GM12878 (cell line): Measurements from ENCODE around the gene KRTAP10-11. TPM values are rescaled to one million over a fixed set of nuclear protein-coding genes. Genes with fewer than 3 reads are reported as not detected.

Source experiments
- ATAC-seq: fragments of 200-7000 bp; cut with Tn5 transposase; 3 replicates; pipeline ENCODE4 v1.9.1; 2020; ENCODE audit warnings: mild to moderate bottlenecking, moderate library complexity
- BruUV-seq: library from RNA; stranded (reverse); fragments of 400-500 nt; replicated peaks from 2 replicates; lab custom pipeline; 2021; lab: Mats Ljungman, UMichigan
- CTCF ChIA-PET: fragments of 300-600 bp; sonication (Branson Sonifier 250); formaldehyde crosslinking; extraction: SDS; loops from one replicate; lab custom pipeline; 2021; ENCODE audit warnings: inconsistent platforms; lab: Yijun Ruan, JAX
- POLR2A ChIA-PET: fragments of 350-600 bp; formaldehyde crosslinking; extraction: SDS; loops from one replicate; lab custom pipeline; 2021; ENCODE audit warnings: inconsistent platforms; lab: Charles Lee
- RAD21 ChIA-PET: fragments of 300-600 bp; sonication (Branson Sonifier 250); formaldehyde crosslinking; loops from one replicate; lab custom pipeline; 2023; ENCODE audit warnings: antibody characterized with exemption; ENCODE audit not compliant: unreplicated experiment; lab: Charles Lee
- SMC1A ChIA-PET: fragments of 300-600 bp; sonication (Branson Sonifier 250); formaldehyde crosslinking; loops from one replicate; lab custom pipeline; 2023; ENCODE audit not compliant: unreplicated experiment, uncharacterized antibody; lab: Charles Lee
- DNase-seq: peaks from one replicate; pipeline ENCODE4 v3.0.0-alpha.2; 2011; ENCODE audit warnings: low read depth, low spot score
- FAIRE-seq: peaks from 3 replicates; lab custom pipeline; 2011; peaks lifted over from hg19 to GRCh38; lab: Jason Lieb, UNC
- H2AFZ ChIP-seq: 2 replicates; pipeline ENCODE4 v1.6.0; 2011; ENCODE audit warnings: low read depth, low read length, control low read depth; ENCODE audit not compliant: control insufficient read depth
- H3K27ac ChIP-seq: 2 replicates; pipeline ENCODE4 v1.5.1; 2011; ENCODE audit warnings: control low read depth; ENCODE audit not compliant: control insufficient read depth, insufficient read depth
- H3K27me3 ChIP-seq, 2 experiments: replicated peaks in 1 of 2; 2 replicates each; pipeline versions ENCODE4 v1.6.0 to v1.6.1; 2011; ENCODE audit warnings: low read length in 1 of 2; ENCODE audit not compliant: control insufficient read depth in 2 of 2, insufficient read depth in 2 of 2
- H3K36me3 ChIP-seq, 2 experiments: 2 replicates each; pipeline ENCODE4 v1.5.1; 2011; ENCODE audit warnings: low read length in 1 of 2; ENCODE audit not compliant: control insufficient read depth in 2 of 2, insufficient read depth in 2 of 2
- H3K4me1 ChIP-seq: 2 replicates; pipeline ENCODE4 v1.6.1; 2011; ENCODE audit warnings: mild to moderate bottlenecking, low read length, moderate library complexity, mixed read lengths; ENCODE audit not compliant: control insufficient read depth, insufficient read depth
- H3K4me2 ChIP-seq: 2 replicates; pipeline ENCODE4 v1.6.0; 2011; ENCODE audit warnings: control low read depth; ENCODE audit not compliant: control insufficient read depth, insufficient read depth
- H3K4me3 ChIP-seq: fragments of 200-600 bp; sonication (generic); 2 replicates; pipeline ENCODE4 v1.5.1; 2016
- H3K79me2 ChIP-seq: 2 replicates; pipeline ENCODE4 v1.6.0; 2011; ENCODE audit warnings: low read length; ENCODE audit not compliant: control insufficient read depth, insufficient read depth
- H3K9ac ChIP-seq: 2 replicates; pipeline ENCODE4 v1.8.0; 2011; ENCODE audit warnings: low read length, control low read depth, mixed read lengths; ENCODE audit not compliant: control insufficient read depth, insufficient read depth
- H3K9me3 ChIP-seq: replicated peaks from 3 replicates; pipeline ENCODE4 v1.5.1; 2011; ENCODE audit warnings: mild to moderate bottlenecking, low read length; ENCODE audit not compliant: control insufficient read depth, insufficient read depth
- H4K20me1 ChIP-seq: 2 replicates; pipeline ENCODE4 v1.6.0; 2011; ENCODE audit not compliant: control insufficient read depth, insufficient read depth
- IRF5 ChIP-seq: fragments of 450-650 bp; IDR thresholded peaks from 2 replicates; pipeline ENCODE4 v1.6.1; 2017; ENCODE audit warnings: borderline replicate concordance
- NFYA ChIP-seq: IDR thresholded peaks from 2 replicates; pipeline ENCODE4 v1.6.1; 2011; ENCODE audit warnings: low read depth, mild to moderate bottlenecking, low read length, improper control_type of control experiment, borderline replicate concordance
- POLR2AphosphoS2 ChIP-seq: IDR thresholded peaks from 2 replicates; pipeline ENCODE4 v1.6.1; 2011; ENCODE audit warnings: low read depth, mild to moderate bottlenecking, low read length, improper control_type of control experiment, moderate library complexity
- RELA ChIP-seq: fragments of 450-650 bp; IDR thresholded peaks from 2 replicates; pipeline ENCODE4 v1.8.0; 2014; ENCODE audit warnings: borderline replicate concordance; ENCODE audit not compliant: partially characterized antibody
- TCF3 ChIP-seq: IDR thresholded peaks from 2 replicates; pipeline ENCODE4 v1.6.1; 2012; ENCODE audit warnings: low read depth, mild to moderate bottlenecking, low read length, borderline replicate concordance; ENCODE audit not compliant: insufficient read depth
- ZBTB11 ChIP-seq: fragments of 450-650 bp; formaldehyde crosslinking; IDR thresholded peaks from 2 replicates; pipeline ENCODE4 v1.5.0; 2022; ENCODE audit warnings: mild to moderate bottlenecking, missing genetic modification characterization
- ZNF217 ChIP-seq: fragments of 450-650 bp; IDR thresholded peaks from 2 replicates; pipeline ENCODE4 v1.6.1; 2017; ENCODE audit warnings: antibody characterized with exemption, mild to moderate bottlenecking
- ZNF687 ChIP-seq: fragments of 450-650 bp; IDR thresholded peaks from 2 replicates; pipeline ENCODE4 v1.6.1; 2017; ENCODE audit warnings: mild to moderate bottlenecking, moderate library complexity
- WGBS: methylation state at CpG from one replicate; pipeline ENCODE4 v1.1.6; 2016; ENCODE audit warnings: low lambda C conversion rate; ENCODE audit not compliant: insufficient replicate concordance, insufficient coverage; ENCODE audit errors: missing lambda C conversion rate; 5-methylcytosine and 5-hydroxymethylcytosine counted together
- in situ Hi-C: fragments of 300-500 bp; cut with MboI; formaldehyde crosslinking; loops from 9 replicates; pipeline ENCODE4 v1.14.3; 2018; ENCODE audit warnings: mixed read lengths
- intact Hi-C: fragments of 100-400 bp; cut with micrococcal nuclease; formaldehyde crosslinking; loops from one replicate; pipeline ENCODE4 v1.14.2; 2022; ENCODE audit not compliant: unreplicated experiment
- polyA plus RNA-seq, 11 experiments: library from polyadenylated mRNA; depleted of rRNA in 4 of 11; unstranded in 6 of 11; stranded (reverse) in 5 of 11; fragments of >200 nt; fragmentation: Nextera tagmentation in 4 of 11; fragmentation: Illumina TruSeq in 1 of 11; extraction: Ambion mirVana in 4 of 11; extraction: Trizol in 1 of 11; gene quantifications; 1 replicate in 1 of 11; 2 replicates in 10 of 11; pipeline versions ENCODE4 v1.2.1 to v1.2.3, GENCODE V29; 2011 to 2016; ENCODE audit warnings: inconsistent platforms in 2 of 11, missing spikeins in 2 of 11, low read depth in 1 of 11
- total RNA-seq, 4 experiments: library from RNA; depleted of rRNA in 3 of 4; stranded (reverse); fragments of >200 nt in 3 of 4; fragmentation: Illumina TruSeq in 1 of 4; extraction: Trizol in 1 of 4; gene quantifications; 2 replicates each; pipeline versions ENCODE4 v1.2.1 to v1.2.3, GENCODE V29; 2013 to 2021

The KRTAP10-11 gene
- total and polyA plus RNA-seq, 10 of the 15 experiments (the other 5 are each of a cell fraction or from before 2014, with no cell fraction given), result not detected

GRCh38 chr21:44601596-44602462 is 44.4 kb upstream of the KRTAP10-11 start (continued):
- TF ChIP-seq TCF3 (no peak), ZNF687 (no peak), POLR2AphosphoS2 (no peak), ZNF217 (no peak), IRF5 (no peak)

- no TSS peak for BruUV-seq
- in situ Hi-C loops, result no loop called here
- TF ChIP-seq ZBTB11 (CRISPR knock-in tag), result no peak
- TF ChIP-seq NFYA, result no peak
- TF ChIP-seq RELA, result no peak
Observed at GRCh38 chr21:44602463-44602850, 43.8 kb upstream of the KRTAP10-11 start.

More at GRCh38 chr21:44602463-44602850, 43.8 kb upstream of the KRTAP10-11 start:
- H4K20me1 ChIP-seq, result no peaks in the 10 kb centered on the region
- SMC1A ChIA-PET, result no interaction called here
- no peaks in the 10 kb centered on the region for H3K79me2 ChIP-seq
- POLR2A ChIA-PET, result no interaction called here
- 42% methylated on average over 20 of the region's 21 CpGs for WGBS
- H2AFZ ChIP-seq, result no peak overlapping the region
- H3K27me3 ChIP-seq, result no peaks in the 10 kb centered on the region
- H3K4me3 ChIP-seq, result no peak overlapping the region
- CTCF ChIA-PET, result no interaction called here
- H3K4me2 ChIP-seq, result no peak overlapping the region
- ATAC-seq, result no peak
- H3K9me3 ChIP-seq, result no peaks in the 10 kb centered on the region; the same call in 2 of the 3 replicates
- no peaks in the 10 kb centered on the region for H3K36me3 ChIP-seq
- FAIRE-seq, result no peak
- H3K9ac ChIP-seq, result no peak overlapping the region
- no peak overlapping the region for H3K27ac ChIP-seq
- DNase-seq, result no peak
- intact Hi-C loops, result no loop called here
- H3K4me1 ChIP-seq, result no peaks in the 10 kb centered on the region
- RAD21 ChIA-PET, result no interaction called here
